Measurements from ENCODE around the gene KCNN4.

DNA sequence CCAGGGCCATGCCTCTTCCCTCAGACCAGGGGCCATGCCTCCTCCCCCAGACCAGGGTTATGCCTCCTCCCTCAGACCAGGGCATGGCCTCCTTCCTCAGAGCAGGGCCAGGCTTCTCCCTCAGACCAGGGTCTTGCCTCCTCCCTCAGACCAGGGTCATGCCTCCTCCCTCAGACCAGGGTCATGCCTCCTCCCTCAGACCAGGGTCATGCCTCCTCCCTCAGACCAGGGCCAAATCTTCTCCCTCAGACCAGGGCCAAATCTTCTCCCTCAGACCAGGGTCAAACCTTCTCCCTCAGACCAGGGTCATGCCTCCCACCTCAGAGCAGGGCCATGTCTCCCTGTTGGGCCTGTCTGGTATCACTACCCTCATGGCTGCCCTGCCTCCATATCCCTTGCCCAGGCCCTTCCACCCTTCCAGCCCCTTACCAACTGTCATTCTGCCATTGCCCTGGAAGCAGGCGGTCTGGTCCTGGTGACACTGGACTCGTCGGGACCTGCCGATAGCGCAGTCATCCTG lies 17.3 kb upstream of the KCNN4 start:
- TF ChIP-seq, protein P1, sequence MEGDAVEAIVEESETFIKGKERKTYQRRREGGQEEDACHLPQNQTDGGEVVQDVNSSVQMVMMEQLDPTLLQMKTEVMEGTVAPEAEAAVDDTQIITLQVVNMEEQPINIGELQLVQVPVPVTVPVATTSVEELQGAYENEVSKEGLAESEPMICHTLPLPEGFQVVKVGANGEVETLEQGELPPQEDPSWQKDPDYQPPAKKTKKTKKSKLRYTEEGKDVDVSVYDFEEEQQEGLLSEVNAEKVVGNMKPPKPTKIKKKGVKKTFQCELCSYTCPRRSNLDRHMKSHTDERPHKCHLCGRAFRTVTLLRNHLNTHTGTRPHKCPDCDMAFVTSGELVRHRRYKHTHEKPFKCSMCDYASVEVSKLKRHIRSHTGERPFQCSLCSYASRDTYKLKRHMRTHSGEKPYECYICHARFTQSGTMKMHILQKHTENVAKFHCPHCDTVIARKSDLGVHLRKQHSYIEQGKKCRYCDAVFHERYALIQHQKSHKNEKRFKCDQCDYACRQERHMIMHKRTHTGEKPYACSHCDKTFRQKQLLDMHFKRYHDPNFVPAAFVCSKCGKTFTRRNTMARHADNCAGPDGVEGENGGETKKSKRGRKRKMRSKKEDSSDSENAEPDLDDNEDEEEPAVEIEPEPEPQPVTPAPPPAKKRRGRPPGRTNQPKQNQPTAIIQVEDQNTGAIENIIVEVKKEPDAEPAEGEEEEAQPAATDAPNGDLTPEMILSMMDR (IDR thresholded peaks at IDR 0.05; ENCODE audit: poor library complexity) = no peak
- no peak for TF ChIP-seq EZH2phosphoT487 (IDR thresholded peaks at IDR 0.05; ENCODE audit: low read depth, severe bottlenecking, unreplicated experiment)
